Body of pancreas (tissue), 4 donors: Measurements from ENCODE around the gene KRT34. TPM values are rescaled to one million over a fixed set of nuclear protein-coding genes. Genes with fewer than 3 reads are reported as not detected.

Source experiments
- ATAC-seq: fragments of 150-250 bp; one replicate; pipeline ENCODE4 v1.9.1; 2016
- DNase-seq, 4 donors: peaks; one replicate each; pipeline ENCODE4 v3.0.0-alpha.2; 2019
- H3K27ac ChIP-seq, 4 donors: fragments of 200-600 bp; sonication (generic); 1 replicate in 3 of 4; 2 replicates in 1 of 4; pipeline versions ENCODE4 v1.5.1 to v1.6.1; 2016 to 2019; ENCODE audit warnings: mild to moderate bottlenecking in 1 of 4, mixed read lengths in 1 of 4, moderate library complexity in 1 of 4
- H3K27me3 ChIP-seq, 2 donors: fragments of 200-600 bp; sonication (generic); one replicate each; pipeline ENCODE4 v1.6.0; 2016; ENCODE audit warnings: mild to moderate bottlenecking in 1 of 2
- H3K36me3 ChIP-seq, 2 donors: fragments of 200-600 bp; sonication (generic); replicated peaks in 1 of 2; 2 replicates each; pipeline ENCODE4 v1.5.1; 2016; ENCODE audit warnings: low read depth in 2 of 2; ENCODE audit not compliant: insufficient read depth in 1 of 2
- H3K4me1 ChIP-seq: fragments of 200-600 bp; sonication (generic); one replicate; pipeline ENCODE4 v1.6.0; 2016
- H3K4me3 ChIP-seq, 2 donors: fragments of 200-600 bp; sonication (generic); 1 replicate in 1 of 2; 2 replicates in 1 of 2; pipeline ENCODE4 v1.5.1; 2016 to 2019
- H3K9me3 ChIP-seq, 3 donors: fragments of 200-600 bp; sonication (generic); 1 replicate in 2 of 3; 2 replicates in 1 of 3; pipeline ENCODE4 v1.5.1; 2016
- POLR2A ChIP-seq, 3 donors: fragments of 450-650 bp; IDR thresholded peaks; one replicate each; pipeline ENCODE4 v1.6.1; 2016; ENCODE audit warnings: antibody characterized with exemption in 3 of 3, mild to moderate bottlenecking in 2 of 3
- WGBS, 2 donors: methylation state at CpG; one replicate each; pipeline ENCODE4 v1.1.5; 2017; 5-methylcytosine and 5-hydroxymethylcytosine counted together
- intact Hi-C: fragments of 100-400 bp; cut with DNase I; formaldehyde crosslinking; loops from one replicate; pipeline ENCODE4 v1.15.1; 2023
- total RNA-seq, 2 donors: library from RNA; depleted of rRNA; stranded (reverse); fragments of >200 nt; gene quantifications; one replicate each; pipeline ENCODE4 v1.1.0, GENCODE V29; 2016
- TF ChIP-seq, protein P1 (sequence below), 7 experiments: fragments of 450-650 bp in 4 of 7; fragments of 200-600 bp in 3 of 7; sonication (generic) in 3 of 7; IDR thresholded peaks; one replicate each; pipeline ENCODE4 v1.5.1; 2016 to 2019; ENCODE audit warnings: antibody characterized with exemption in 7 of 7

The KRT34 gene
- total RNA-seq, 2 donors from 2014 or later, result not detected

GRCh38 chr17:41333098-41333497 lies 49.0 kb downstream of the KRT34 start:
- H3K27me3 ChIP-seq, result no peaks in the 10 kb centered on the region
- no peak for TF ChIP-seq POLR2A (IDR thresholded peaks at IDR 0.05)
- TF ChIP-seq, protein P1, sequence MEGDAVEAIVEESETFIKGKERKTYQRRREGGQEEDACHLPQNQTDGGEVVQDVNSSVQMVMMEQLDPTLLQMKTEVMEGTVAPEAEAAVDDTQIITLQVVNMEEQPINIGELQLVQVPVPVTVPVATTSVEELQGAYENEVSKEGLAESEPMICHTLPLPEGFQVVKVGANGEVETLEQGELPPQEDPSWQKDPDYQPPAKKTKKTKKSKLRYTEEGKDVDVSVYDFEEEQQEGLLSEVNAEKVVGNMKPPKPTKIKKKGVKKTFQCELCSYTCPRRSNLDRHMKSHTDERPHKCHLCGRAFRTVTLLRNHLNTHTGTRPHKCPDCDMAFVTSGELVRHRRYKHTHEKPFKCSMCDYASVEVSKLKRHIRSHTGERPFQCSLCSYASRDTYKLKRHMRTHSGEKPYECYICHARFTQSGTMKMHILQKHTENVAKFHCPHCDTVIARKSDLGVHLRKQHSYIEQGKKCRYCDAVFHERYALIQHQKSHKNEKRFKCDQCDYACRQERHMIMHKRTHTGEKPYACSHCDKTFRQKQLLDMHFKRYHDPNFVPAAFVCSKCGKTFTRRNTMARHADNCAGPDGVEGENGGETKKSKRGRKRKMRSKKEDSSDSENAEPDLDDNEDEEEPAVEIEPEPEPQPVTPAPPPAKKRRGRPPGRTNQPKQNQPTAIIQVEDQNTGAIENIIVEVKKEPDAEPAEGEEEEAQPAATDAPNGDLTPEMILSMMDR (IDR thresholded peaks at IDR 0.05), result no peak
- no peak for DNase-seq
- H3K36me3 ChIP-seq, result no peaks in the 10 kb centered on the region
- 88% methylated on average over 4 of the region's 5 CpGs; no CpG with 5 or more reads in 1 of the 2 donors for WGBS, 2 donors
- H3K27ac ChIP-seq, result no peak overlapping the region
- no peaks in the 10 kb centered on the region for H3K4me1 ChIP-seq
- intact Hi-C loops, result no loop called here
- no peaks in the 10 kb centered on the region for H3K9me3 ChIP-seq
- no peak for ATAC-seq
- no peak overlapping the region for H3K4me3 ChIP-seq

DNA sequence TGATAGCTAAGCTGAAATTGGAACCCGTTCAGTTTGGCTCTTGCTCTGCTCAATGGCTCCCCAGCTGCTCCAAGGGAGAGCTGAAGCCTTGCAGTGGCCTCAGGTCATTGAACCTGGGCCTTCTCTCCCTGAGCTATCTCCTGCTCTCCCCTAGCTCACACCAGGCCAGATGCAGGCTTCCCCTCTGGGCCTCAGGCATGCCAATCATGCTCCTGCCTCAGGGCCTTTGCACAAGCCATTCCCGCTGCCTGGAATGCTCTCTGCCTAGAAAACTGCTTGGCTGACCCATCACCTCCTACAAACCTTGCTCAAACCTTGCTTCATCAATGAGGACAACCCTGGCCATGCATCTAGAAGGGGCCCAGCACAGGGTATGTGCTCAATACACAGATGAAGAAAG lies 49.9 kb downstream of the KRT34 start:
- Histone ChIP-seq H3K27ac (no peak overlapping the region), H3K4me3 (no peak overlapping the region), H3K36me3 (no peaks in the 10 kb centered on the region), H3K9me3 (no peaks in the 10 kb centered on the region), H3K27me3 (no peaks in the 10 kb centered on the region), H3K4me1 (no peaks in the 10 kb centered on the region)
- no peak for TF ChIP-seq POLR2A (IDR thresholded peaks at IDR 0.05)
- TF ChIP-seq, protein P1 (IDR thresholded peaks at IDR 0.05), result no peak
- WGBS, 2 donors, result 60 to 80% methylated on average over 1 to 2 of the region's 2 CpGs
- intact Hi-C loops, result no loop called here
- no peak for DNase-seq
- ATAC-seq, result no peak

GRCh38 chr17:41331606-41332005 lies 50.5 kb downstream of the KRT34 start:
- no peaks in the 10 kb centered on the region for H3K27me3 ChIP-seq
- DNase-seq (no peak), ATAC-seq (no peak)
- no peak overlapping the region for H3K4me3 ChIP-seq
- H3K27ac ChIP-seq, result no peak overlapping the region
- no peaks in the 10 kb centered on the region for H3K4me1 ChIP-seq
- intact Hi-C loops, result no loop called here
- no peaks in the 10 kb centered on the region for H3K36me3 ChIP-seq
- WGBS, 2 donors, result 39 to 52% methylated on average over 7 of the region's 7 CpGs
- H3K9me3 ChIP-seq, result no peaks in the 10 kb centered on the region
- no peak for TF ChIP-seq POLR2A (IDR thresholded peaks at IDR 0.05)
- TF ChIP-seq, protein P1 (IDR thresholded peaks at IDR 0.05), result no peak

GRCh38 chr17:41329279-41329948 lies 52.7 kb downstream of the KRT34 start:
- WGBS, 2 donors, result 28 to 44% methylated on average over 8 to 13 of the region's 13 CpGs
- Histone ChIP-seq H3K36me3 (no peaks in the 10 kb centered on the region), H3K9me3 (no peaks in the 10 kb centered on the region), H3K27ac (no peak overlapping the region), H3K4me3 (no peak overlapping the region), H3K27me3 (no peaks in the 10 kb centered on the region), H3K4me1 (no peaks in the 10 kb centered on the region)
- TF ChIP-seq, protein P1 (IDR thresholded peaks at IDR 0.05), result peak in 6 of 7 experiments; percentile 34 to 48 (median 44)
- TF ChIP-seq POLR2A (IDR thresholded peaks at IDR 0.05), result no peak
- DNase-seq, result peak; percentile 23 to 41 (median 29)
- intact Hi-C loops, result no loop called here
- ATAC-seq, result no peak

DNA sequence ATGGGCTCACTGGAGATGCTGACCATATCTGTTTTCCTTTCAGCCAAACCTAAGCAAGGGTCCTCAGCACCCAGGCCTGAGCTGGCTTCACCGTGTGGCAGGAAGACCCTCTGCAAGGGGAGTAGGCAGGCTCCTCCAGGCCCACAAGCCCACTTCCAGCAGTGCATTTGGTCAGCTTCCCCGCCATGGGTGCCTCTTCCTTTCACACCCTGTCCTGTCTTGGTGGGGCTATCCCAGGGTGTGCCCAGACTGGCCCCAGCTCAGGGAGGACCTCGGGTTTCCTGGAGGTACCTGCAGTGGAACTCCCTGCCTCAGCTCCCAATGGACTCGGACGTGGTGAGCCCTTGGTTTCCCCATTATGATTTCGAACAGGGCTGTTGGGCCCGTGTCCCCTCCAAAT lies 53.9 kb downstream of the KRT34 start:
- Histone ChIP-seq H3K27me3 (no peaks in the 10 kb centered on the region), H3K36me3 (no peaks in the 10 kb centered on the region), H3K4me1 (no peaks in the 10 kb centered on the region), H3K9me3 (no peaks in the 10 kb centered on the region), H3K27ac (no peak overlapping the region), H3K4me3 (no peak overlapping the region)
- intact Hi-C loops, result no loop called here
- TF ChIP-seq, protein P1 (IDR thresholded peaks at IDR 0.05), result no peak
- no peak for TF ChIP-seq POLR2A (IDR thresholded peaks at IDR 0.05)
- ATAC-seq (no peak), DNase-seq (no peak)
- WGBS, 2 donors, result 55 to 68% methylated on average over 5 to 7 of the region's 7 CpGs
